HG03060 (cell line): ENCODE measurements around the gene THSD4.

ENCODE experiments used
- ATAC-seq: cut with Tn5 transposase; IDR thresholded peaks from one replicate; pipeline ENCODE4 v1.9.1; 2021; ENCODE audit warnings: low read depth, moderate number of reproducible peaks; ENCODE audit not compliant: unreplicated experiment

THSD4 gene

GRCh38 chr15:71747128-71748083 lies 632.1 kb downstream of the THSD4 start:
- ATAC-seq, result no peak

- ATAC-seq, result no peak
Measured at GRCh38 chr15:71748293-71748718, 633.0 kb downstream of the THSD4 start.

DNA sequence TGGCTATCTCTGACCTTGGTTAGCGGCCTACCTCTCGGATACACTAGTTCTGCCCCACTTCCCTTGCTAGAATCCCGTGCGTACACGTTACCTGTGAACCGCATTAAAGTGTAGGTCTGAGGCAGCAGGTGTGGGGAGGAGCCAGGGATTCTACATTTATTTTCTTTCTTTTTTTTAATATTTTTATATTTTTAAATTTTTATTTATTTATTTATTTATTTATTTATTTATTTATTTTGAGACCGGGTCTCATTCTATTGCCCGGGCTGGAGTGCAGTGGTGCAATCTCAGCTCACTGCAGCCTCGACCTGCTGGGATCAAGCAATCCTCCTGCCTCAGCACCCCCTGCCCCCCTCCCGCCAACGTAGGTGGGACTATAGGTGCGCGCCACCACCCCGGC lies 634.2 kb downstream of the THSD4 start:
- ATAC-seq, result no peak

GRCh38 chr15:71752128-71752527 lies 636.9 kb downstream of the THSD4 start:
- no peak for ATAC-seq

DNA sequence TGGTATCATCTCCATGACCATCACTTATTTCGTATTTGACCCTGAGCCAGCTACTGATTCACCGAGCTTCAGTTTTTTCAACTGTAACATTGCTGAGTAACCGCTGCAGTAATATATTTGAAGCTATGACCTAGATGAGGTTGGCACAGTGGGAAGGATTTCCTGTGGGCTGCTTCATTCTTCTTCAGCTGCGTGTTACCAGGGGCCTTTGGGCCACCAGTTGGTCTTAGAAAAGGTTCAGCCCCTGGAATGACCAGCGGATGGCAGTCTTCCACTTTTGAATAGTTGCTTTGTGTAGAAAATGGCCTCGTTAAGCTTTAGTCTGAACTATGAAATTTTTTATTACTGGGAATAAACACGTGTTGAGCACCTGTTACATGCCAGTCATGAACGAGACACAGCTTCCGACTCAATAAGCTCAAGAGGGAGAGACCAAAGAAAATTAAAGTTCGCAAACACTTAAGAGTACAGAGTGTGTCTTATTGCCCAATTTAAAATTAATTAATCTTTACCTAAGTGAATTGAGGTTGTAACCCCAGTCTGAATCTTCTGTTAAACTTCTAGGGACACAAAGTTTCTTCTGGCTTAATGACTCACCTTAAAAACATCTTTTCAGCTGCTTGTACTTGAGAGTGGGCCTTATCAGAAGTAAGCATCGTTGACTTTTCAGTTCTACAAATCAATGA lies 637.5 kb downstream of the THSD4 start:
- ATAC-seq, result no peak

- no peak for ATAC-seq
Measured at GRCh38 chr15:71753346-71753745, 638.1 kb downstream of the THSD4 start.

DNA sequence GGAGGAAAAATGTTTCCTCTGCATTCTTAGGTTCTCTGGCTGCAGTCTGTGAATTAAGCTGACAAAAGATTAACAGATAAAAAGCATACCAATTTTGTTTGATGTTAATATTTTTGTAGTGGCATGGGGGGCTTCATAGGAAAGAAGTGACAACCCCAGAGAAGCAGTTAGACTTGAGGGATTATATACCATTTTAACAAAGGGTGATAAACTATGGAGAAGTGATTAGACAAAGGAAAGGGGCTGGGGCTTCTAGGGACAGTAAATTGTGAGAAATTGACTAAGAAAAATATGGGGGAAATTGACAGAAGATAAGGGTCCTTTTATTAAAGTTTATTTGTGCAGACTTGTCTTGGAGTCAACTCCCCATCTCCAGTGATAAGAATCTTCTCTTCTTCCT lies 639.4 kb downstream of the THSD4 start:
- no peak for ATAC-seq

DNA sequence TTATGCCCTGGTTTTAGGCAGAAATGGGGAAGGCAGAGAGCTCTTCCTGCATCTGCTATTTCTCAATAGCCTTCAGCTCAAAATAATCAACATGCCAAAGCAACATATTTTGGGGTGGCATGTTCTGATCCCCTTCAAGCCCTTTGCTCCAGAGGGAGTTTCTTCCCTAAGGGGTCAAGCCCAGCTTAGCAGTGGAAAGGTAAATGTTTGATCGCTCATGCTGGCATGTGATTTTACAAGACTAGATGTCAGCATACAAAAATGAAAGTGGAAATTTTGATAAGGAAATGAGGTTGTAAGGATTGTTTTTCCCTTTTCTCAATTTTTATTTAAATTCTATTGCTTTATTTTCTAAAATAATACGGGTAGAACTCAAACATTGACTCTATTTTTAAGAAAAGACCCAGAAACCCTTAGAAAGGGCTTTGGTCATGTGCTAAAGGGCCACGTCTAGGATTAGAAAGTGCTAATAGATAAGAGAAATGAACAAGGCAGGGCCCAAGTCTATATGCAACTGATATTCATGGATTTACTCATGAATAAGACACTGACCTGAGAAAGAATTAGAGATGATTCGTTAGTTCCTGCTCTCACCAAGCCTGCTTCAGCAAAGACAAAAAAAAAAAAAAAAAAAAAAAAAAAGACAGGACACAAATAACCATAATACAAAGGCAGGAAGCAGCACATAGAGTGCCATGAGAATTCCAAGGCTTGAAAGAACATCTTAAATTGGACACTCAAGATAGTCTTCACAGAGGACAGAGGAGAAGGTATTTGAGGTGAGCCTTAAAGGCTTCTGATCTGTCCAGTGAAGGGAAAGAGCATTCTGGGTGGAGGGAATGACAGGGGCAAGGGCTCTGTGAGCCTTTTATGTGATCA lies 640.1 kb downstream of the THSD4 start:
- ATAC-seq, result no peak

DNA sequence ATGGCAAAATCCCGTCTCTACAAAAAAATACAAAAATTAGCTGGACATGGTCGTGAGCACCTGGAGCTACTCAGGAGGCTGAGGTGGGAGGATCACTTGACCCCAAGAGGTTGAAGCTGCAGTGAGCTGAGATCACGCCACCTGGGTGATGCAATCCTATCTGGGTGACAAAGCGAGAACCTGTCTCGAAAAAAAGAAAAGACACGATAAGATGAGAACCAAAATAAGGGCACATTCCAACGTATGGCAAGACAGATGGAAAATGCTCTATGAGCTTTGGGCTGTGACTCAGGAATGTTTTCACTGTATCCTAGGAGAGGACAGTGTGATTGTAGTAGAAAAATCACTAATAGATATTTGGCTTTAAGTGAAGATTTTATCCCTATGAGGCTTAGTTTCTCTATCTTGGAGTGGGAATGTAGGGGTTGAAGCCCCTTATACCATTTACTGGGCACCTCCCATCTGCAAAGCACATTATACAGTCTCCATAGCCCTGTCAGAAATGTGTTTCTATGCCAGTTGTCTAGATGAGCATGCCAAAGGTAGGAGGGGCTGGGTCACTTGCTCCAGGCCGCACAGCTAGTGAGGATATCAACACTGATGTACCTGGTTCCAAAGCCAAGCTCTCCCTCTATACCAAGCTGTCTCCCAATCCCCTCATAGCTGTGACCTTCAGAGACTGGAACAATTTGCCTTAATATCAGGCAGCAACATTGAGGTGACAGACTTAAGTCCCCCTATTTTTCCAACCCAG lies 641.5 kb downstream of the THSD4 start:
- no peak for ATAC-seq

DNA sequence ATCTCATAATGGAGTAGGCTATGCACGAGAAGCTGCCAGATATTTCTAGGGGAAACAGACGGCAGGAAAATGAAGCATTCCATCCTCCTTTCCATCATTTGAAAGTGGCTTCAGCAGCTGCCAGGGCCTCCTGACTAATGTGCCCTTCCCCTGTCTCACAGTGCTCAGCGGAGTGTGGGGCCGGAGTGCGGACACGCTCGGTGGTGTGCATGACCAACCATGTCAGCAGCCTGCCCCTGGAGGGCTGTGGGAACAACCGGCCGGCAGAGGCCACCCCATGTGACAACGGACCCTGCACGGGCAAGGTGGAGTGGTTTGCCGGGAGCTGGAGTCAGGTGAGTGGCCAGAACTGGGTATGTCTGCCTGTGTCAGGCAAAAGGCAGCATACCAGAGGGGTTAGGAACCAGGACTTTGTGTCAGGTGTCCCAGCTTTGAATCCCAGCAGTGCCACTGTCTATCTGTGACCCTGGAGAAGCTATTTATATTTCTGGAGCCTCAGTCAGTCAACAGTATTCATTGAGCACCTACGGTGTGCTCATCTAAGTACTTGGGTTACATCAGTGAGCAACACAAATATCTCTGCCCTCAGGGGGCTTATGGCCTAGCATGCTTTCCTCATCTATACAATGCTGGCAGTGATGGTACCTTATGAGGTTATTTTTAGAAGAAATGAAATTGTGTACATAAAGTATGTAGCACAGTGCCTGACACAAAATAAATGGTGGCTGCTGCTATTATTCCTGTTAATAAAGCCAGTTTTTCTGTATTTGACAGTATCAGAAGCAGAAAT lies 642.7 kb downstream of the THSD4 start:
- ATAC-seq, result no peak

DNA sequence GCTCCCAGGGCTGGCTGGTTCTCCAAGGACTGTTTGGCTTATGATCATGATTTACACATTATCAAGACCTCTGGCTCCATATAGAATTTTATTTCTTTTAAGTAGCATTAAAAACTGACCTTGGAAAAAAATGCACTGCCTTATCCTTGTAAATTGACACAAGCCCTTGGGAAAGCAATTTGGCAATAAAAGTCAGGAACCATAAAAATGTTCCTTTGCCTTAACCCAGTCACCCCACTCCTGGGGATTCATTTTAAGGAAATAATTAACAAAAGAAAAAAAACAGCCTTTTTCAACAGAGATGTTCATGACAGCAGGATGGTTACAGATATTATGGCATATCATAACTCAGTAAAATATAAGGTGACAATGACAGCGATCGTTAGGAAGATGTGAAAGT lies 643.4 kb downstream of the THSD4 start:
- ATAC-seq, result no peak

GRCh38 chr15:71760852-71761251 lies 645.6 kb downstream of the THSD4 start:
- no peak for ATAC-seq

GRCh38 chr15:71761649-71762048 lies 646.4 kb downstream of the THSD4 start:
- no peak for ATAC-seq

GRCh38 chr15:71768184-71768583 lies 652.9 kb downstream of the THSD4 start:
- no peak for ATAC-seq

DNA sequence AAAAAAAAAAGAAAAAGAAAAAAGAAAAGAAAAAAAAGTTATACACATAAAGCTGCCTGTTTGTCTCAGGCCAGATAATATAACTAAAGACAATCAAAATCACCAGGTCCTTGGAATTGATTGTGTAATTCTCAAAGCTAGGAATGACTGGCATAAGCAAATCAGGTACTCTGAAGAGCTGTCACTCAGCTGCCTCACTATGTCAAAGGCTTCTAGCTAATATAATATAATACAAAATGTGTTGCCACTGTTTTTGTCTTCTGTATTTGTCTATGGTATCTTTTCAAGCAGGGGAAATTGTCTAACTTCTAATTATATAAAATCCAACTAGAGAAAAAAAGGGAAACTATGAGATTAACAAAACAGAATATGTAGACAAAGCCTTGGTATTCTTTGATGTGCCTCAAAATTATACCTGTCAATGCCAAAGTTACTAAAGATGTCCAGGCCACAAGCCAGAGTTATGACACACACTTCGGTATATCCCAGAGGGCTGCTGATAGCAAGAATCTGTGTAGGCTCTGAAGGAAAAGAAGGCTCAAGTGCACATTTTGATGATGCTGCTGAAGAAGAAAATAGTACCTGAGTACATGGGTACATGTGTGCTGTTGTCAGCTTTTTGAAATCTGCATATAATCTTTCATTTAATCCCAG lies 658.1 kb downstream of the THSD4 start:
- no peak for ATAC-seq

DNA sequence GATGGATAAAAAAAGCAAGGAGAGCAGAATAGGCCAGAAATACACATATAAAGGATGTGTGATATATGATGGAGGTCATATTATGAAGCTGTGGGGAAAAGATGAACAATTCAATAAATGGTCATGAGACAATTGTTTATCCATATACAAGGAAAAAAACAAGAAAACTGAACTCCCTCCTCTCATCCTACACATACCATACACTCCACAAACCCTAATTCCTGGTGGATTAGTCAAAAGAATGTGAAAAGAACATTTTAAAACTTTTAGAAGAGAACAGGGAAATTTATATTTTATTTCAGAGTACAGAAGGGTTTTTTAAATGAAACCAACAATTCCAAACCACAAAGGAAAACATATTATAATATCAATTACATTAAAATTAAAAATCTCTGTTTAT lies 660.6 kb downstream of the THSD4 start:
- no peak for ATAC-seq

DNA sequence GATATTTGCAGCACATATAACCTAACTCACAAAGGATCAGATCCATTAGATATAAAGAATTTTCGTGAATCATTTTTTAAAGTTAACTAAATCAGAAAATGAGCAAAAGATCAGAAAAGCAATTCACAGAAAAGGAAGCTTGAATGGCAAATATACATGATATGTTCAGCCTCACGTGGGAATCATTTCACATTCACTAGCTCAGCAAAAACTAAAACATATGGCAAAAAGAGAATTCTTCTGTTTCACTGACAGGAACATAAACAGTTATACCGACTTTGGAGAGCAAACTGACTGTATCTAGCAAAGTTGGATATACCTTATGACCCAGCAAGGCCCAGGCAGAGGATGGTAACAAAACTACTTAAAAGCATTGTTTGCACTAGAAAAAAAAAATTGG lies 661.0 kb downstream of the THSD4 start:
- no peak for ATAC-seq

GRCh38 chr15:71777216-71777943 lies 662.1 kb downstream of the THSD4 start:
- ATAC-seq, result no peak
